Stimulated activated CD4-positive, alpha-beta T cell treated with anti-CD3 and anti-CD28 coated beads, Interleukin-15, amount 100 ng/mL, for 1 hour (primary cell): ENCODE results near the gene ADCY5.

Source experiments
- DNase-seq, 2 donors: peaks; one replicate each; pipeline ENCODE4 v3.0.0-alpha.2; 2020; ENCODE audit warnings: low read depth in 1 of 2, low spot score in 1 of 2

ADCY5 gene

DNA sequence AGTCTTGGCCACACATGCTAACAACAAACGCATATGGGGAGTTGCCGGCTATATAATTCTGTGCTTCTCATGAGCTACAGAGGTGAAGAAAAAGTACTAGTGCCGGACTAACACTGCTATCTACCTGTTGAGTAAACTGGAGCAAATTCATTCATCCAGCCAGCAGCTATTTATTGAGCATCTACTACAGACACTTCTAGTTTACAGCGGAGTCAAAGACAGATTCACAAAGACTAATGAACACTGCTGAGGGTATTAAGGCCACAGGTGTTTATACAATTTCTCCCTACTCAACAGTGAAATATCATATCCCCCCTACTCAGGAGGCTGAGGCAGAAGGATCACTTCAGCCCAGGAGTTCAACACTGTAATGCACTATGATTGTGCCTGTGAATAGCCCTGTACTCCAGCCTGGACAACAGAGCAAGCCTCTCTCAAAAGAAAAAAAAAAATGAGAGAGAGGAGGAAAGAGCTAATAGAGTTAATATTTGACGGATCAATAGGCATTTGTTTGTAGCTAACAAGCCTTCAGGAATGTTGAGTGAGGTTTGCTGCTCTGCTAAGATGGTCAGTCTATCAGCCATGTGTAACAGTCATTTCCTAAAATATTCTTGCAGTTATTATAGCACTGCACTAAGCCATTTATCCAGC is 17.8 kb downstream of the ADCY5 start:
- DNase-seq: no peak

DNA sequence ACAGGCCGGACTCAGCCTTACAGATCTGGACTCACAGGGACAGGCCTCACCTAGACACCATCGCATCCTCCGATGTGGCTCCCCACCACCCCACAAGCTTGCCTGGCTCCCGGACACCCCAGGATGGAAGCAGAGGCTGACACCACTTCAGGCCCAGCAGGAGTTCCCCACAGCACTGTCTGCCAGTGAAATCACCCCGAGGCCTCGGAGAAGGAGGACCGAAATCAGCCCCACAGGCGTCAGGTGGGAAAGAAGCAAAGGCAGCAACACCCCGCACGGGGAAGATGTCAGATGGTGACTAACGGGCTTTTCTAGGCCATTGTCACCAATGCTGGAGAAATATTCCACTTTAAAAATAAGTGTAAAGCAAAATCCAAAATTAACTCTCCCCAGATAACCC is 18.6 kb downstream of the ADCY5 start:
- DNase-seq: no peak

DNA sequence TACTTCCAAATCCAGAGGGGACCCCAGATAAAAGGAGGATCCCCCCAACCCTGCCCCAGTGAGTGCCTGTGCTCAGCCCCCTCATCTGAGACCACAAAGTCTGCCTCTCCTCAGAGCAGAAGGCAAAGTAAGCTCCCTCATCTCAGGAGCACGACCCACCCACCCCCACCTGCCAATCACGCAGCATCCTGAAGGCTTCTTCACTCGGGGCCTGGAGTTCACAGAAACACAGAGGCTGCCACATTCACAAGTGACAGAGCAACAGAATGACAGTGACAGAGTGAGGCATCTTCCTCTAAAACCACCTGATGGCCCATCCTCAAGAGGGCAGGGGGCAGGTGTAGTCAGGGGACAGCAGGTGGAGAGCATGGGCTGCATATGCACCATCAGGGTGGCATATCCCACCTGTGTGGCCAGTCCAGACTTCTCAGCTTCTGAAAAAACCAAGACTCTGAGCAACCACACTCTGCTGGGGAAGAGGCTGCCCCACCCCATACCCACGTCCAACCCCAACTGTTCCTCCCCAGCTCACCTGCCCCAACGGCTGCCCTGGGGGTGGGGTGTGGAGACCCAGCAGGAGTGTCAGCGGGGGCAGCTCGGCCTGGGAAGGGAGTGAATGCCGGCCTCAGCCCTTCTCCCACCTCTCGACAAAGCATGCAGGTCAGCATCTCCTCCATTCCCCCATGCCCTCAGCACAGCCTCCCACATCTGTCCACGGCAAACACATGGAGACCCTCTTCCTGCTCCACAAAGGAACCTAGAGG is 19.3 kb downstream of the ADCY5 start:
- no peak for DNase-seq

DNA sequence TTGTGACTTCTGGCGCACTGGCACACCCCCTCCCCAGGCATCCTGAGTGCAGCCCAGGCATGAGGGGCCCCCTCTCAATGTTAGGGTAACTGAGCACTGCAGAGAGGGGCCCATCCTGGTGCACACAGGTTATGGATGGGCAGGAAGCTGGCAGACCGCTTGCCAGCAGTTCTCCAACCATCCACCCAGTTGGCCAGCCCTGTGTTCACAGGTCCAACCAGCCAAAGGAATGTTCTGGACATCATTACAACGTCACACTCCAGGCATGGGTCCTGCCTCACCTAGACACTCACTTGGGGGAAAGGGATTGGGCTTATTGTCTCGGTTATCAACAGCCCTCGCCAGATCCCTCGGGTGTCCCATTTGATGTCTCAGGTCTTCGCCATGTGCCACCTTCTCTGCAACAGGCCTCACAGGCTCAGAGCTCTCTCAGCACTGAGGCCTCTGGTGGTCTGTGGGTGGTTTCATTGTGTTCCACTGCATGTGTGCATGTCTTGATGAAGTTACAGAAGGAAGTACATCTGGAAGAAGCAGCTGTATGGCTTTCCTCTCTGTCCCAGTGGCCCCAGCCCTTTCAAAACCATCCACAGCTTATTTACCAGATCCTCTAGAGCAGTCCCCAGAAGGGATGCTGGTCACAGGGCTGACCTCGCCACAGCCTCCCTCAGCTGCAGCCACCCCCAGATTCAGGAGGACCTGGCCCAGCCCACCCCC is 23.7 kb downstream of the ADCY5 start:
- no peak for DNase-seq

DNA sequence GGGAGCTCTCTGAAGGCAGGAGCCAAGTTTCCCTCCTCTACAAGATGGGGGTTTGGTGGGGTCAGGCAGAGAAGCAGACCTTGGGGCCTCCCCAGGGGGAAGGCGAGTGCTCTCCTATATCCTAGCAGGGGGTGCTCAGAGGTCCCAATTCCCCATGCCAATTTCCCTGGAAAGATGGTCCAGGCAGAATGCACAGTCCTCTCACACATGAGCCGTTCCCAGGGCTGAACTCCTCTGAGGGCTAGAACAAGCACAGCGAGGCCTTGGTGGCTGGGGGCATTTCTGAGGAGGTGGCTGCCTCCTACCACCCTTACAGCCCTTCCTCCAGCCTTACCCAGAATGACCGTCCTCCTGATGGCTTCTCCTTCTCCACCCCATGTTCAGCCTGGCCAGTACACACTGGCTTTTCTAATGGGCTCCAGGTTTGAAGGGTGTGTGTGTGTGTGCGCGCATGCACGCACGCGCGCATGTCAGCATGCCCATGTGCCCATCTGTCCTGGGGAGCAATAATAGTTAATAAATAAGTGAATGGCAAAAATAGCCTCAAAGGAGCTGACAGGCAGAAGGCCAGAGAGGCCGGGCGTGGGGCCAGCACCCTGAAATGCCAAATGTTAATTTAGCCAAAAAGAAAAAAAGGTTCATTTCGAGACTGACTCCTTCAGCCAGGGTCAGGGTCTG is 24.4 kb downstream of the ADCY5 start:
- no peak for DNase-seq

DNA sequence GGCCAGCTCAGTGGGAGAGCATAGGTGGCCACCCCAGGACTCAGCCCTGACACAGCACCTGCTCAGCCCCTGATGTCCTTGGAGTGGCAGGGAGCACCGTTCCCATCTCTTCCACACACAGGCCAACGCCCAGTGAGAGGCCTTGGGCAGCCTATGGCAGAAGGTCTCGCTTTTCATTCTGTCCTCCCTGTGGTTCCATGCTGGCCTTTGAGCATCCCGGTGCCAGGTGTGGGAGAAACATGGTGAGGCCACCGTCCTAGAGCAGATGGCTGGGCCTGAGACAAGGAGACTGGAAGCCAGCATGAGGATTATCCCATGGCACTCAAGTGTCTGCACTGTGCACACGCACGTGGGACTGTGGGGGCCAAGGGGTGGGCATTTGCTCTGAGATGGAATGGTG is 25.1 kb downstream of the ADCY5 start:
- no peak for DNase-seq

DNA sequence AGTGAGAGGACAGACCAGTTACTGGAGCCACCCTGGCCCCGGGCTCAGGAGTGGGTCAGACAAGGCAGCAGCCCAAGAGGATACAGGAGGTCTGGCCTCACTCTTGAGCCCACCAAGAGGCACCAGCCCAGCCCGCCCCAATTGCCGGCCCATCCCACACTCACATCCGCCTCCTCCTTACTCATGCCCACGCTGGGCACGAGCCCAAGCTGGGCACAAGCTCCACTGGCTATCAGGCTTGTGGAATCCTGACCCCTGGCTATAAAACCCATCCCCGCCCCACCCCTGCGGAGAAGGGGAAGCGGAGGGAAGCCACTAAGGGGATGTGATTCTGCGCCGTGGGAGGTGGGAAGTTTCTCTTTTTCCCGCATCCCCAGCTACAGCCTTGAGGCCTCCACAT is 25.9 kb downstream of the ADCY5 start:
- DNase-seq: no peak

DNA sequence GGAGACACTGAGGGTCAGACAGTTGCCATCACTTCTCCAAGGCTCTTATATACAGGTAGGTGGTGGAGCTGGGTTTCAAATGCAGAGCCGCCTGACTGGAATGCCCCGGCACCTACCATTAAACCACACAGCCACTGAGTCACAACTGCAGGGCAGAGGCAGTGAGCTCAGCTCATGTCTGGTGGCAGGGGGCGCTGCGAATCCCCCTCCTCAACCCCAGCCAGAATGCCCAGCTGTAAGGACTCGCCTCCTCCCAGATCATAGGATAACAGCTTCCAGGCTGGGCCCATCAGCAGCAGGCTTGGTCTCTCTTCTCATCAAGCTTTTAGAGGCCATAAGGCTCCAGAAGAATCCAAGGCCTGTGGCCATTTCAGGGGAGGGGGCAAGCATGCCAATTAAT is 26.4 kb downstream of the ADCY5 start:
- DNase-seq: no peak

DNA sequence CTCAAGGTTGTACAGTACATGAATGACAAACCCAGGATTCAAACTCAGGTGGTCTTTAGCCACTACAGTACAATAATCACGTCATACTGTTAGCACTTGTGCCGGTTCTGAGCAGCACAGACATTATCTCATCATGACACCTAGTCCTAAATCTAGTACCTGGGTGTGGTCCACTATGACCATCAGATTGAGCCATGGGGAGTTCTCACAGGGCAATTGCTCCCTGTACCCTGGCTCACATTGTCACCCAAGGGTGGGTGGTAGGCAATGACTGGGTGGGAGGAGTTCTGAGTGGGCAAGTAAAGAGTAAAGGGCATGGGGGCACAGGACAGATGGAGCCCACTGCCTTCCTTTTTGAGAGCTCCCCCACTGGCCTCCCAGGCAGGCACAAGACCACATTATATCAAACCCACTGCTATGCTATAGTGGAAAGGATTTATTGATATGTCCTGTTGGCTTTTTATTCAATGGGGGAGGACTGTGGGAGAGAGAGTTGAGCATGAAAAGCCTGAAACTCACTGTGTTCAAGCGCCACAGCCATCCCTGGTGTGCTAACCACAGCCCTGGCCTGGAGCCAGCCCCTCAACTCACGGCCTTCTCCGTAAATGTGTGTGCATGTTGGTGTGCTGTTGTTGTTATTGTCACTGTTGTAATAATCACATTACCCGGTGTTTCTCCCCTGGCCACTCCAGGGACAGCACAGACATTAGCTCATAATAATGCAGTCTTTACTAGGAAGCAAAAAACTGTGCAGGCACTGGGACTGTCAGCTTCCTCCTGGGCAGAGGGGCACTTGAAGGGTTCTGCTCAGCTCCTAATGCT is 27.3 kb downstream of the ADCY5 start:
- DNase-seq: no peak

DNA sequence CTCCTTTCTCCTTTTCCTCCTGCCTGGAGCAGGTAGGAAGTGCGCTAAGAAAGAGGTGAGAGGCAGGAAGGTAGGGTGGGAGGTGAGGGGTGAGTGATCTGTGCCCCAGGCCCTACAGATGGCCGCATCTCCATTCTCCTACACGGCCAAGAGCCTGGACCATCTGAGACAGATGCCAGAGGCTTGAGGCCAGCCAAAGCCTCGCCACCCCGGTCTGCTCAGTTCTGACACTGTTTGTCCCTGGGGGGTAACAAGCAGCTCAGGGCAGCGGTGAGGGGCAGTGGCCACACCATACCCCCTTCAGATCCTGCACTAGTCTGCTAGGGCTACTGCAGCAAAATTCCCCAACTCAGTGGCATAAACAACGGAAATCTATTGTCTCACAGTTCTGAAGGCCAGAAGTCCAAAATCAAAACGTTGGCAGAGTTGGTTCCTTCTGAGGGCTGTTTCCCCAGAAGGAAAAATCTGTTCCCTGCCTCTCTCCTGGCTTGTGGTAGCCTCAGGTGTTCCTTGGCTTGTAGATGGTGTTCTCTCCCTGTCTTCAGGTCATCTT is 28.4 kb downstream of the ADCY5 start:
- DNase-seq: no peak

DNA sequence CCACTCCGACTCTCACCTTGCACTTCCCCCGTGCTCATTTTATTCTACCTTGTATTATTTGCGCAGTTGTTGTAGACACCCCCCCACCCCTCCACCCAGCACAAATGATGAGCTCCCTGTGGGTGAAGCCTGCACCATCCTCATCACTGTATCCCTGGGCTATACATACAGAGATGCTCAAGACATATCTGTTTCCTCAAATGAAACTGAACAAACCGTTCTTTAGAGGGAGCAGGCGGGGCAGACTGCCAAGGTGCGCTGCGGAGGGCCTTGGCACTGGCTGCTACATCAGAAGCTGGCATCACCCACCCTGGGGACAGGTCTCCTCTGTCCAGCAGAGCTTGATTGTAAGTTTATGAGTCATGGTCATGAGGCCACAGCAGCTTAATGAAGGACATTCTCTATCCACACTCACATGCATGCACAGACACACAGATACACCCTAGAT is 29.0 kb downstream of the ADCY5 start:
- no peak for DNase-seq

DNA sequence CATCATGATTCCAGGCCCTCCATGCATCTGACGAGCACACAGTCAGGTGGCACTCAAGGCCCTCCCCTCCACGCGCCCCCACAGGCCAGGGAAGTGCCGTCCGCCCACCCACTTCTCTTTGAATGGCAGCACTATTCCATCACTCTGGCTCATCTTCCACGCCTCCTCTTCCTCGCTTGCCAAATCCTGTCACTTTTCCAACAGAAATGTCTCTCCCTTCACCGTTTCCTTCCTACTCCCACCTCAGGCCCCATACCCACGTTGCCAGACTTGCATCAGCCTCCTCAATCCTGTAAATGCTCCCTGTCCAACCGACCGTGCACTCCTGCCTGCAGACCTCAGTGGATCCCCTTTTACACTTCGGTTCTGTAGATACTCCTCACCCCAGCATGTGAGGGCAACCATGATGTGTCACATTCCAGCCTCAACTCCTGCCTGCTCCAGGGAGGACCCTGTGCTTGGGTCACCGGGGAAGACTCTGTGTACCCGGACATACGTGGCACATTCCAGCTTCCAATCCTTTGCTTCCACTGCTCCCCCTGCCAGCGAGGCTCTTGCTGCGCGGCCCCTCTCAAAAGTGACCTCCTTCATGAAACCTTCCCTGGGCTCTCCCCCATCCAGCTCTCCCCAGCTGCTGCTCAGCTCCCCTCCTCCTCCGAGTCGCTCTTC is 29.6 kb downstream of the ADCY5 start:
- no peak for DNase-seq

DNA sequence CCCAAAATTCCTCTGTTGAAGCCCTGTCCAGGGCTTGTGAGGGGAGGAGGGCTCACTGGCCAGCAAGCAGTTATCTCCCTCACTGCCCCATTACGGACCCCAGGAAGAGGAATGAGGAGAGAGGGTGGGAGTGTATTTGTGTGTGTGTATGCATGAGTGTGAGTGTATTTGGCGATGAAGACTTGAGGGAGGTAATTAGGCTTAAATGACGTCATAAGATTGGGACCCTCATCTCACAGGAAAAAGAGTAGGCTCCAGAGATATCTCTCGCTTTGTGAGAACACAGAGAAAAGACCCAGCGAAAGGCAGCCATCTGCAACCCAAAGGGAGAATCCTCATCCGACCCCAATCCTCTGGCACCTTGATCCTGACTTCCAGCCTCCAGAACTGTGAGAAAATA is 32.2 kb downstream of the ADCY5 start:
- DNase-seq: no peak

DNA sequence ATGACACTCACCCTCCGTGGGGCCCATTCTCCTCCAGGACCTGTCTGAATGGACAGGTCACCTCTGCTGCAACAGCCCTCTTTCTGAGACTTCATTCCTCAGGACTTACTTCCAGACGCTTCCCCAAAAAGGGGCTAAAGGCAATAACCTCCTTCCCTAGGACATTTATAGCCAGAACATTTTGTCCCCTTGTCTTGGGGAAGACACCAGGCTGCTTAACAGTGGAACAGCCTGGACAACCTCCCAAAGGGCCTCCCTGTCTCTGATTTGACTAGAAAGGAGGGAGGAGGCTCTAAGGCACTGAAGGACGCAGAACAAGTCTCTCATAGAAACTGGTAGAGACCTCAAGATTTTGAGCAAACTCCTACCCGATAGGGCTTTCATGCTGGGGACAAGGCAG is 32.7 kb downstream of the ADCY5 start:
- DNase-seq: no peak

DNA sequence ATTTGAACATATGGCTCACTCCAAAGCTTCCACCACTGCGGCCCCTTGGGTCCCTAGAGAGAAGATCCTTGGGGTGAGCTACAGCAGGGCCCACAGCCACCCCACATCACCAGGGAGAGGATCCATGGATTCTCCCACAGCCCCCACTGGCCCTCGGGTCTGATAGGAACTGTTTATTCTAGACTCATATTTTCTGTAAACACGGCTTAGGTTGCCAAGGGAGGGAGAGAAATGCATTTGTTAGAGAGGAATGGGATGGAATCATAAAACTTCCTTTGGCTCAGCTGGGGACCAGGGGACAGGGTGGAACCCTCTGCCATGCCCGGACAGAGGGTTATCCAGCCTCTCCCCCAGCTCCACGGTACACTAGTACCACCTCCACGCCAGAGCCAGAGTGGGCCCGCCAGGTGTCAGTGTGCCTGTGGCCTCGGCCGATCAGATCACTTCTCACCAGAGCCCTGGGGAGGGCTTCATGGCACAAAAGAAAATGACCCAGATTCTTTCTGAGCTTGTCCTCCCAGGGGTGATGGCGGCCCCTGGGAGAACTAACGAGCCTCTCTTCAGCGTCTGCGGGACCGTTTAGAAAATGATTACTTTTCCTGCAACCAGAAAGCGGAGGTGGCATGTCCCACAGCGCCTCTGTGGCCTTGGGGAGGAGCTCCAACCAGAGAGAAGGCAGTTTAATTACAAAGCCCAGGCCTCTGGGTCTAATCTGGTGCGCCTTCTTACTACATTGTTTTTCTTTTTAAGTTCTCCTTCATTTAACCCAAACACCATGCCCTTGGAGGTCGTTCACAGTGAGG is 33.7 kb downstream of the ADCY5 start:
- DNase-seq: no peak

DNA sequence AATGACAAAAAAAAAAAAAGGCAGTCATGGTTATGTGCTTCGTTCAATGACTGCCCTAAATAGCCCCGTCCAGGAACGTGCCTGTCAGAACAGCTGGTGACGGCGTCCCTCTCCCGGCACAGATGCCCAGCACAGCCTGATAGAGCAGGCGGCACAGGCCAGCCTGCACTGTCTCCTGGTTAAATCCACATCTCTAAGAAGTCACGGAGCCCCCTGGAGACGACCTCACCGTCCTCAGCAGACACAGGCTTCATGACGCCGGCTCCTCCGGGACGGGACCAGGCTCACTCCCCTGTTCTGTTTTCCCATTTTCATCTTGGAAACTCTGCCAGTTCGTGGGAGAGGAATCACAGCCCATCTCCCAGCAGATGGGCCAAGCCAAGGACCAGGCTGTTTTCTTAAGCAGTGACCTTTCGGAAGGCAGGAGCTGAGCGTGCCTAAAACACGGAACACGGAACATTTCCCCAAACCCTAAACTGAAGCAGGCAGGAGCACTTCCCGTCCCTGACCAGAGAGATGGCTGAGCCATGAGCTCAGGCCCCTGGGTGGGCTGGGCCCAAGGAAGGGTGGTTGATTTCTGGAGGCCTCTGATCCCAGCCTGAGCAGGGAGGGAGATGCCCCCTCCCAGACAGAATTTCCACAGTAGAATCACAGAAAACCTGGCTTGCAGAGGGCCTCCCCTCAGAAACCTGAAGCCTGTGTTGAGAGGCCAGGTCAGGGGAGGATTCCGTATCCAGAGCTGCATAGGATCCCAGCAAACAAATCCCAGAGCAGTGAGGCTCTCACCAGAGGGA is 35.9 kb downstream of the ADCY5 start:
- DNase-seq: no peak

DNA sequence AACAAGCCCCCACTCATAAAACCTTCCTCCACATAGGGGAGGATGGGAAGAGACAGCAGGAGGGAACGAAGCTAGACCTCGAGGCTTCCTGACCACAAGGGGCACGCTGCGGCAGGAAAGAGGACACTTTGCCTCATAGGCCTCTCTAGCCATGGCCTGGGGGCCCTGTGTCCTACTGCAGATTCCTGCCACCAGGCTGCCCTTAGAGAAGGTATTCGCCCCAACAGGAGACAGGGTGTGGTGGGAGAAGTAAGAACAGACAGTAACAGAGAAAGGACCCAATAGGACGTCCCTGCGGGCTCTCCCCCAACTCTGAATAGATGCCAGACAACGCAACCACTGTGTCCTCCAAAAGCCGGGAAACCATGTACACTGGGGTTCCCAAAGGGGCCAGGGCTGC is 36.8 kb downstream of the ADCY5 start:
- no peak for DNase-seq

DNA sequence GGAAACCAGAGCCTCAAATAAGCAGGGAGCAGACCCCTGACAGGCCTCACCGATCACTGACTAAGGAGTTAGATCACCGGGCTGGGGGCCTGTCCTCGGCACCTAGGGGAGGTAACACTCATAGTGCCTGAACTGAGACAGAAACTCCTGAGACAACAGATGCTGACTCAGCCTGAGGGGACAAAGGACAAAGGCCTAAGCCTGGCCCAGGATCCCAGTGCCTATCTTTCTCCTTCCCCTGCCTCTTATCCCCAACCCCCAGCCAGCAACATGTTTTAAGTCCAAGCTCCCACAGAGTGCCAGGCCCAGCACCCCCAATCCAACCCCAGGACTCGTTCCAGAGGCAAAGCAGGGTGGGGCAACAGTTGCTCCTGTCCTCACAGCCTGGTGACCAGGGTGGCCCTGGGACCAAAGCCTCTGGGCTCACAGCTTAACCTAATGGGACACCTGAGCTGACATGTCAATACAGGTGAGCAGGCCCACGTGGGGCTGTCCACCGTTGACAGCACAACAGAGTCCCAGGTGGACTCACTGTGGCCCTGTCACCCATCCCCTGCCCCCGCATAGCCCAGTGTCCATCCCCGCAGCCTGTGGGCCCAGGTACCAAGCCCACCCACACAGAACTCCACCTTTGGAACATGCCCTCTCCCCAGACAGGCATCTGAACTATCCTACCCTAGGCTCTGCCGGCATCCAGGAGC is 37.4 kb downstream of the ADCY5 start:
- no peak for DNase-seq
